HEK293 (cell line): ENCODE results near the gene DGKB.

Experiments
- CTCF ChIA-PET: fragments of 350-600 bp; formaldehyde crosslinking; extraction: SDS; loops from one replicate; lab custom pipeline; 2021; ENCODE audit warnings: antibody characterized with exemption; lab: Yijun Ruan, JAX
- POLR2A ChIA-PET: fragments of 300-600 bp; formaldehyde crosslinking; extraction: SDS; loops from one replicate; lab custom pipeline; 2020; ENCODE audit warnings: antibody characterized with exemption, inconsistent platforms; lab: Yijun Ruan, JAX
- H3K27ac ChIP-seq: fragments of 200-500 bp; sonication (Bioruptor generic); 2 replicates; pipeline ENCODE4 v1.5.1; 2014; ENCODE audit warnings: low read depth, low read length, control low read depth, inconsistent platforms; ENCODE audit errors: extremely low read depth
- H3K36me3 ChIP-seq, 2 experiments: fragments of 200-500 bp in 1 of 2; sonication (Bioruptor generic) in 1 of 2; 1 replicate in 1 of 2; 2 replicates in 1 of 2; pipeline ENCODE4 v1.5.1; 2014 to 2017; ENCODE audit warnings: inconsistent platforms in 2 of 2, low read length in 2 of 2; ENCODE audit not compliant: control insufficient read depth in 2 of 2, insufficient read depth in 1 of 2
- H3K4me1 ChIP-seq: fragments of 200-500 bp; sonication (Bioruptor generic); 2 replicates; pipeline ENCODE4 v1.5.1; 2014; ENCODE audit warnings: mild to moderate bottlenecking, low read length, inconsistent platforms; ENCODE audit not compliant: control insufficient read depth, insufficient read depth
- H3K4me3 ChIP-seq: 2 replicates; pipeline ENCODE4 v1.5.1; 2011; ENCODE audit warnings: low read depth, mild to moderate bottlenecking, control low read depth, low read length, moderate library complexity
- H3K9me3 ChIP-seq: fragments of 200-500 bp; sonication (Bioruptor generic); 2 replicates; pipeline ENCODE4 v1.5.1; 2014; ENCODE audit warnings: low read depth, low read length, inconsistent platforms; ENCODE audit not compliant: control insufficient read depth, insufficient read depth
- BCL11A ChIP-seq: fragments of 450-650 bp; formaldehyde crosslinking; IDR thresholded peaks from 2 replicates; pipeline ENCODE4 v1.5.1; 2016; ENCODE audit warnings: low read depth, missing biosample characterization, missing genetic modification characterization
- BCL11B ChIP-seq: fragments of 450-650 bp; formaldehyde crosslinking; IDR thresholded peaks from 2 replicates; pipeline ENCODE4 v1.5.1; 2016; ENCODE audit warnings: low read depth, missing biosample characterization, missing genetic modification characterization
- KLF1 ChIP-seq: fragments of 450-650 bp; formaldehyde crosslinking; IDR thresholded peaks from 2 replicates; pipeline ENCODE4 v1.5.1; 2016; ENCODE audit warnings: missing biosample characterization, missing genetic modification characterization
- KLF17 ChIP-seq: fragments of 450-650 bp; formaldehyde crosslinking; IDR thresholded peaks from 2 replicates; pipeline ENCODE4 v1.5.1; 2016; ENCODE audit warnings: missing biosample characterization, missing genetic modification characterization
- KLF7 ChIP-seq: fragments of 450-650 bp; formaldehyde crosslinking; IDR thresholded peaks from 2 replicates; pipeline ENCODE4 v1.5.1; 2016; ENCODE audit warnings: missing biosample characterization, missing genetic modification characterization, borderline replicate concordance
- PBX3 ChIP-seq: sonication (generic); formaldehyde crosslinking; IDR thresholded peaks from 2 replicates; pipeline ENCODE4 v1.8.1; 2022; ENCODE audit warnings: mild to moderate bottlenecking, moderate library complexity, missing genetic modification reagents
- REPIN1 ChIP-seq: fragments of 450-650 bp; formaldehyde crosslinking; IDR thresholded peaks from 2 replicates; pipeline ENCODE4 v1.5.1; 2017; ENCODE audit warnings: missing biosample characterization, missing genetic modification characterization, low read depth
- TCF7L2 ChIP-seq: IDR thresholded peaks from 2 replicates; pipeline ENCODE4 v1.6.1; 2011; ENCODE audit warnings: low read depth, mild to moderate bottlenecking, inconsistent platforms, low read length, moderate library complexity, borderline replicate concordance
- TRIM28 ChIP-seq: IDR thresholded peaks from 2 replicates; pipeline ENCODE4 v1.6.1; 2011; ENCODE audit warnings: low read length, control low read depth, borderline replicate concordance
- ZBTB10 ChIP-seq: fragments of 450-650 bp; formaldehyde crosslinking; IDR thresholded peaks from 2 replicates; pipeline ENCODE4 v1.5.1; 2016; ENCODE audit warnings: missing biosample characterization, missing genetic modification characterization
- ZNF175 ChIP-seq: fragments of 450-650 bp; formaldehyde crosslinking; IDR thresholded peaks from 2 replicates; pipeline ENCODE4 v1.5.1; 2016; ENCODE audit warnings: missing biosample characterization, missing genetic modification characterization
- ZNF266 ChIP-seq: fragments of 450-650 bp; formaldehyde crosslinking; IDR thresholded peaks from 2 replicates; pipeline ENCODE4 v1.5.1; 2016; ENCODE audit warnings: missing biosample characterization, missing genetic modification characterization, low read depth
- ZNF292 ChIP-seq: fragments of 450-650 bp; formaldehyde crosslinking; IDR thresholded peaks from 2 replicates; pipeline ENCODE4 v1.5.1; 2016; ENCODE audit warnings: low read depth, missing biosample characterization, missing genetic modification characterization, borderline replicate concordance
- ZNF354C ChIP-seq: fragments of 450-650 bp; formaldehyde crosslinking; IDR thresholded peaks from 2 replicates; pipeline ENCODE4 v1.5.1; 2016; ENCODE audit warnings: missing biosample characterization, missing genetic modification characterization, low read depth, borderline replicate concordance
- ZNF366 ChIP-seq: fragments of 450-650 bp; formaldehyde crosslinking; conservative IDR thresholded peaks from 2 replicates; pipeline ENCODE4 v1.5.1; 2016; ENCODE audit warnings: missing biosample characterization, missing genetic modification characterization
- ZNF423 ChIP-seq: fragments of 450-650 bp; formaldehyde crosslinking; IDR thresholded peaks from 2 replicates; pipeline ENCODE4 v1.5.1; 2016; ENCODE audit warnings: missing biosample characterization, missing genetic modification characterization
- ZNF473 ChIP-seq: fragments of 450-650 bp; formaldehyde crosslinking; IDR thresholded peaks from 2 replicates; pipeline ENCODE4 v1.5.1; 2017; ENCODE audit warnings: missing biosample characterization, missing genetic modification characterization
- ZNF501 ChIP-seq: fragments of 450-650 bp; formaldehyde crosslinking; IDR thresholded peaks from 2 replicates; pipeline ENCODE4 v1.5.1; 2016; ENCODE audit warnings: missing biosample characterization, missing genetic modification characterization
- ZNF513 ChIP-seq: fragments of 450-650 bp; IDR thresholded peaks from 2 replicates; pipeline ENCODE4 v1.5.1; 2018; ENCODE audit warnings: missing biosample characterization, missing genetic modification characterization
- ZNF514 ChIP-seq: fragments of 450-650 bp; formaldehyde crosslinking; IDR thresholded peaks from 2 replicates; pipeline ENCODE4 v1.5.1; 2016; ENCODE audit warnings: missing biosample characterization, missing genetic modification characterization
- ZNF521 ChIP-seq: fragments of 450-650 bp; formaldehyde crosslinking; IDR thresholded peaks from 2 replicates; pipeline ENCODE4 v1.5.1; 2017; ENCODE audit warnings: missing biosample characterization, mild to moderate bottlenecking, missing genetic modification characterization
- ZNF645 ChIP-seq: fragments of 450-650 bp; formaldehyde crosslinking; IDR thresholded peaks from 2 replicates; pipeline ENCODE4; 2016; ENCODE audit warnings: missing biosample characterization, missing genetic modification characterization
- ZNF777 ChIP-seq: fragments of 450-650 bp; formaldehyde crosslinking; IDR thresholded peaks from 2 replicates; pipeline ENCODE4 v1.5.1; 2017; ENCODE audit warnings: missing biosample characterization, missing genetic modification characterization, borderline replicate concordance
- ZNF843 ChIP-seq: fragments of 450-650 bp; formaldehyde crosslinking; IDR thresholded peaks from 2 replicates; pipeline ENCODE4 v1.5.1; 2016; ENCODE audit warnings: missing biosample characterization, missing genetic modification characterization
- ZSCAN23 ChIP-seq: fragments of 450-650 bp; formaldehyde crosslinking; IDR thresholded peaks from 2 replicates; pipeline ENCODE4 v1.5.1; 2016; ENCODE audit warnings: missing biosample characterization, missing genetic modification characterization
- TF ChIP-seq, protein P1 (sequence below): fragments of 450-650 bp; formaldehyde crosslinking; IDR thresholded peaks from 2 replicates; pipeline ENCODE4 v1.5.1; 2016; ENCODE audit warnings: missing biosample characterization, missing genetic modification characterization, borderline replicate concordance

Gene DGKB

GRCh38 chr7:14207711-14208110 is 694.8 kb downstream of the DGKB start:
- CTCF ChIA-PET = no interaction called here
- no peaks in the 10 kb centered on the region for H3K9me3 ChIP-seq
- TF ChIP-seq BCL11B (tag by site-specific recombination) = no peak
- TF ChIP-seq ZNF843 (tag by site-specific recombination) = no peak
- TF ChIP-seq KLF7 = no peak
- TF ChIP-seq ZNF366 (tag by site-specific recombination) = no peak
- no peak for TF ChIP-seq TCF7L2
- no peak for TF ChIP-seq TRIM28
- no peak for TF ChIP-seq ZNF292 (tag by site-specific recombination)
- TF ChIP-seq ZNF521 (tag by site-specific recombination) = no peak
- no peak for TF ChIP-seq PBX3 (CRISPR knock-in tag)
- no peak for TF ChIP-seq ZBTB10
- TF ChIP-seq ZNF473 = no peak
- TF ChIP-seq ZNF777 (tag by site-specific recombination) = no peak
- TF ChIP-seq ZNF501 (tag by site-specific recombination) = no peak
- TF ChIP-seq KLF17 (tag by site-specific recombination) = no peak
- TF ChIP-seq BCL11A (tag by site-specific recombination) = no peak

DNA sequence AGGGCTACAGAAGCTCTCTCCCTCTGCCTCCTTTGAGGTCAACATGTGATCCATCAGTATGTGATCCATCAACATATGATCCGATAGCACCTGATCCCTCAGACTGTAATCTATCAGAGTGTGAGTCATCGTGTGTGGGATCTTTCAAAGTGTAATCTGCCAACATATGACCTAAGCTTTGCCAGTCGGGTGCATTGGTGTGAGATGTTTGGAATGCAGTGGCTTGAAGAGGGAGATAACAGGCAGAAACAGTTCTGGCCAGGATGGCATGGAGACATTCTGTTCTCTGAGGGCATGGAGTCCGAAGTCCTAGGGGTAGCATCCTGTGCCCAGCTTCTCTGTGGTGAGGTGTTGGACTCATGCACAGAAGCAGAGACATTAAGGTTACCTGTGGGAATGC is 695.4 kb downstream of the DGKB start:
- CTCF ChIA-PET = no interaction called here
- Histone ChIP-seq H3K9me3 (no peaks in the 10 kb centered on the region), H3K36me3 (no peaks in the 10 kb centered on the region), H3K4me3 (no peak overlapping the region), H3K4me1 (no peaks in the 10 kb centered on the region), H3K27ac (no peak overlapping the region)
- POLR2A ChIA-PET = no interaction called here
- no peak for TF ChIP-seq ZNF354C (tag by site-specific recombination)
- TF ChIP-seq KLF1 = no peak
- no peak for TF ChIP-seq ZNF266 (tag by site-specific recombination)
- no peak for TF ChIP-seq ZNF514
- no peak for TF ChIP-seq ZSCAN23 (tag by site-specific recombination)
- TF ChIP-seq ZNF423 (tag by site-specific recombination) = no peak
- no peak for TF ChIP-seq ZNF501 (tag by site-specific recombination)
- no peak for TF ChIP-seq REPIN1 (tag by site-specific recombination)
- TF ChIP-seq, protein P1, sequence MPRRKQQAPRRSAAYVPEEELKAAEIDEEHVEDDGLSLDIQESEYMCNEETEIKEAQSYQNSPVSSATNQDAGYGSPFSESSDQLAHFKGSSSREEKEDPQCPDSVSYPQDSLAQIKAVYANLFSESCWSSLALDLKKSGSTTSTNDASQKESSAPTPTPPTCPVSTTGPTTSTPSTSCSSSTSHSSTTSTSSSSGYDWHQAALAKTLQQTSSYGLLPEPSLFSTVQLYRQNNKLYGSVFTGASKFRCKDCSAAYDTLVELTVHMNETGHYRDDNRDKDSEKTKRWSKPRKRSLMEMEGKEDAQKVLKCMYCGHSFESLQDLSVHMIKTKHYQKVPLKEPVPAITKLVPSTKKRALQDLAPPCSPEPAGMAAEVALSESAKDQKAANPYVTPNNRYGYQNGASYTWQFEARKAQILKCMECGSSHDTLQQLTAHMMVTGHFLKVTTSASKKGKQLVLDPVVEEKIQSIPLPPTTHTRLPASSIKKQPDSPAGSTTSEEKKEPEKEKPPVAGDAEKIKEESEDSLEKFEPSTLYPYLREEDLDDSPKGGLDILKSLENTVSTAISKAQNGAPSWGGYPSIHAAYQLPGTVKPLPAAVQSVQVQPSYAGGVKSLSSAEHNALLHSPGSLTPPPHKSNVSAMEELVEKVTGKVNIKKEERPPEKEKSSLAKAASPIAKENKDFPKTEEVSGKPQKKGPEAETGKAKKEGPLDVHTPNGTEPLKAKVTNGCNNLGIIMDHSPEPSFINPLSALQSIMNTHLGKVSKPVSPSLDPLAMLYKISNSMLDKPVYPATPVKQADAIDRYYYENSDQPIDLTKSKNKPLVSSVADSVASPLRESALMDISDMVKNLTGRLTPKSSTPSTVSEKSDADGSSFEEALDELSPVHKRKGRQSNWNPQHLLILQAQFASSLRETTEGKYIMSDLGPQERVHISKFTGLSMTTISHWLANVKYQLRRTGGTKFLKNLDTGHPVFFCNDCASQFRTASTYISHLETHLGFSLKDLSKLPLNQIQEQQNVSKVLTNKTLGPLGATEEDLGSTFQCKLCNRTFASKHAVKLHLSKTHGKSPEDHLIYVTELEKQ (tag by site-specific recombination) = no peak
- no peak for TF ChIP-seq ZNF513
- no peak for TF ChIP-seq ZNF175 (tag by site-specific recombination)
- TF ChIP-seq ZNF645 = no peak
- no peak for TF ChIP-seq ZNF292 (tag by site-specific recombination)

More at GRCh38 chr7:14207711-14208110, 694.8 kb downstream of the DGKB start:
- Histone ChIP-seq H3K36me3 (no peaks in the 10 kb centered on the region), H3K27ac (no peak overlapping the region), H3K4me1 (no peaks in the 10 kb centered on the region), H3K4me3 (no peak overlapping the region)
- POLR2A ChIA-PET = no interaction called here
